BLaER1 treated with 17β-estradiol and CSF1 and Interleukin-3, amounts not matched to agents 10 nM and 100 nM (cell line): ENCODE measurements around the gene TEAD3.

Experiments used
- H3K27ac ChIP-seq, 11 experiments: shearing (Covaris generic); formaldehyde crosslinking; 2 replicates each; pipeline ENCODE4 v1.8.1; 2022
- H3K27me3 ChIP-seq, 11 experiments: shearing (Covaris generic); formaldehyde crosslinking; 2 replicates each; pipeline ENCODE4 v1.8.1; 2022
- H3K36me3 ChIP-seq, 11 experiments: shearing (Covaris generic); formaldehyde crosslinking; 2 replicates each; pipeline ENCODE4 v1.8.1; 2022
- H3K4me1 ChIP-seq, 10 experiments: shearing (Covaris generic); formaldehyde crosslinking; 2 replicates each; pipeline ENCODE4 v1.8.1; 2022
- H3K4me2 ChIP-seq, 11 experiments: shearing (Covaris generic); formaldehyde crosslinking; 2 replicates each; pipeline ENCODE4 v1.8.1; 2022
- H3K4me3 ChIP-seq, 10 experiments: shearing (Covaris generic); formaldehyde crosslinking; 2 replicates each; pipeline ENCODE4 v1.8.1; 2022
- H3K9ac ChIP-seq, 11 experiments: shearing (Covaris generic); formaldehyde crosslinking; 2 replicates each; pipeline ENCODE4 v1.8.1; 2022
- H3K9me3 ChIP-seq, 11 experiments: shearing (Covaris generic); formaldehyde crosslinking; replicated peaks in 1 of 11; 2 replicates each; pipeline ENCODE4 v1.8.1; 2022
- H4K20me1 ChIP-seq, 11 experiments: shearing (Covaris generic); formaldehyde crosslinking; 2 replicates each; pipeline ENCODE4 v1.8.1; 2022
- Cebpa-rat ChIP-seq, 11 experiments: shearing (Covaris generic); IDR thresholded peaks; 2 replicates each; pipeline ENCODE4 v1.8.1; 2022

The TEAD3 gene

GRCh38 chr6:35497571-35498421 lies 917 bp upstream of the TEAD3 start:
- H4K20me1 ChIP-seq, result peaks cover 16 to 66% (median 33%) of the 10 kb centered on the region in 11 experiments; a peak in 19 of 22 replicates
- H3K4me2 ChIP-seq, result peak overlapping the region; percentile 98 to 100 (median 99)
- H3K4me1 ChIP-seq, result peaks cover 46 to 54% (median 51%) of the 10 kb centered on the region in 10 experiments
- peak overlapping the region; percentile 68 to 79 (median 74) for H3K4me3 ChIP-seq
- H3K27ac ChIP-seq, result peak overlapping the region in 10 of 11 experiments; percentile 67 to 80 (median 73); a peak in 21 of 22 replicates
- peak overlapping the region; percentile 69 to 85 (median 81) for H3K9ac ChIP-seq
- TF ChIP-seq Cebpa-rat (IDR thresholded peaks at IDR 0.05), result no peak
- peaks cover 9 to 89% (median 19%) of the 10 kb centered on the region in 11 experiments; a peak in 21 of 22 replicates for H3K27me3 ChIP-seq
- no peaks in the 10 kb centered on the region for H3K36me3 ChIP-seq
- H3K9me3 ChIP-seq, result no peaks in the 10 kb centered on the region

GRCh38 chr6:35496036-35496840 lies 641 bp downstream of the TEAD3 start:
- H3K4me3 ChIP-seq, result peak overlapping the region in 9 of 10 experiments; percentile 42 to 78 (median 72); a peak in 15 of 20 replicates
- peak overlapping the region in 5 of 11 experiments; percentile 13 to 68 (median 65); a peak in 7 of 22 replicates for H3K9ac ChIP-seq
- peaks cover 61 to 69% (median 66%) of the 10 kb centered on the region in 10 experiments for H3K4me1 ChIP-seq
- no peak for TF ChIP-seq Cebpa-rat (IDR thresholded peaks at IDR 0.05)
- H3K4me2 ChIP-seq, result peak overlapping the region; percentile 64 to 98 (median 95)
- peaks cover 9 to 93% (median 19%) of the 10 kb centered on the region in 11 experiments; a peak in 21 of 22 replicates for H3K27me3 ChIP-seq
- H3K27ac ChIP-seq, result no peak overlapping the region
- no peaks in the 10 kb centered on the region for H3K36me3 ChIP-seq
- peaks cover 16 to 82% (median 49%) of the 10 kb centered on the region in 11 experiments; a peak in 20 of 22 replicates for H4K20me1 ChIP-seq
- no peaks in the 10 kb centered on the region for H3K9me3 ChIP-seq

- Histone ChIP-seq H3K4me1 (peaks cover 61 to 77% (median 73%) of the 10 kb centered on the region in 10 experiments), H3K4me3 (peak overlapping the region in 1 of 10 experiments; percentile 8; a peak in 3 of 20 replicates), H3K27ac (no peak overlapping the region), H3K4me2 (peak overlapping the region; percentile 87 to 98 (median 95); a peak in 21 of 22 replicates), H3K9ac (peak overlapping the region in 2 of 11 experiments; percentile 14 to 66; a peak in 2 of 22 replicates), H4K20me1 (peaks cover 16 to 85% (median 49%) of the 10 kb centered on the region in 11 experiments; a peak in 20 of 22 replicates), H3K27me3 (peaks cover 9 to 93% (median 19%) of the 10 kb centered on the region in 11 experiments; a peak in 21 of 22 replicates), H3K9me3 (no peaks in the 10 kb centered on the region), H3K36me3 (no peaks in the 10 kb centered on the region)
- no peak for TF ChIP-seq Cebpa-rat (IDR thresholded peaks at IDR 0.05)
Measured at GRCh38 chr6:35495258-35496035, 1.4 kb downstream of the TEAD3 start.

GRCh38 chr6:35494161-35494563 lies 2.7 kb downstream of the TEAD3 start:
- Histone ChIP-seq H3K9ac (peak overlapping the region in 6 of 11 experiments; percentile 10 to 49 (median 31); a peak in 7 of 22 replicates), H4K20me1 (peaks cover 16 to 76% (median 49%) of the 10 kb centered on the region in 11 experiments; a peak in 20 of 22 replicates), H3K4me3 (peak overlapping the region in 5 of 10 experiments; percentile 1 to 33 (median 22); a peak in 3 of 20 replicates), H3K36me3 (no peaks in the 10 kb centered on the region), H3K27me3 (peaks cover 9 to 83% (median 19%) of the 10 kb centered on the region in 11 experiments; a peak in 21 of 22 replicates), H3K9me3 (no peaks in the 10 kb centered on the region), H3K4me1 (peaks cover 64 to 84% (median 78%) of the 10 kb centered on the region in 10 experiments), H3K4me2 (peak overlapping the region; percentile 87 to 98 (median 95)), H3K27ac (peak overlapping the region in 5 of 11 experiments; percentile 13 to 34 (median 15); a peak in 3 of 22 replicates)
- TF ChIP-seq Cebpa-rat (IDR thresholded peaks at IDR 0.05), result no peak

GRCh38 chr6:35493307-35493983 lies 3.4 kb downstream of the TEAD3 start:
- no peak for TF ChIP-seq Cebpa-rat (IDR thresholded peaks at IDR 0.05)
- Histone ChIP-seq H3K36me3 (no peaks in the 10 kb centered on the region), H3K27ac (peak overlapping the region in 1 of 11 experiments; percentile 16; a peak in 1 of 22 replicates), H3K4me3 (no peak overlapping the region), H3K4me1 (peaks cover 71 to 84% (median 80%) of the 10 kb centered on the region in 10 experiments), H3K4me2 (peak overlapping the region; percentile 87 to 98 (median 95)), H4K20me1 (peaks cover 16 to 74% (median 49%) of the 10 kb centered on the region in 11 experiments; a peak in 20 of 22 replicates), H3K27me3 (peaks cover 9 to 76% (median 13%) of the 10 kb centered on the region in 11 experiments; a peak in 21 of 22 replicates), H3K9ac (no peak overlapping the region), H3K9me3 (no peaks in the 10 kb centered on the region)

- Histone ChIP-seq H4K20me1 (peaks cover 16 to 73% (median 47%) of the 10 kb centered on the region in 11 experiments; a peak in 20 of 22 replicates), H3K9me3 (no peaks in the 10 kb centered on the region), H3K4me1 (peaks cover 71 to 84% (median 80%) of the 10 kb centered on the region in 10 experiments), H3K4me3 (no peak overlapping the region), H3K27me3 (peaks cover 5 to 71% (median 8%) of the 10 kb centered on the region in 11 experiments; a peak in 21 of 22 replicates), H3K36me3 (no peaks in the 10 kb centered on the region), H3K9ac (peak overlapping the region in 1 of 11 experiments; percentile 38; a peak in 1 of 22 replicates), H3K27ac (0 out of 22 replicates have a peak overlapping the region, but pooled peaks of 1 of the 11 experiments have one; percentile 6), H3K4me2 (peak overlapping the region; percentile 25 to 98 (median 95); a peak in 20 of 22 replicates)
- TF ChIP-seq Cebpa-rat (IDR thresholded peaks at IDR 0.05), result 0 out of 22 replicates have a peak, but pooled peaks of 1 of the 11 experiments have one; percentile 15
Measured at GRCh38 chr6:35492974-35493284, 4.0 kb downstream of the TEAD3 start.
